Loucy (cell line): ENCODE data around the gene PRKRIP1.

Source experiments
- CTCF ChIP-seq: fragments of 200-600 bp; sonication (generic); conservative IDR thresholded peaks from 2 replicates; pipeline ENCODE4 v1.5.1; 2014; ENCODE audit warnings: mild to moderate bottlenecking, antibody characterized with exemption, low read length
- EZH2phosphoT487 ChIP-seq: fragments of 200-600 bp; IDR thresholded peaks from 2 replicates; pipeline ENCODE4 v1.6.1; 2018; ENCODE audit warnings: antibody characterized with exemption, mild to moderate bottlenecking, moderate library complexity, borderline replicate concordance

DNA sequence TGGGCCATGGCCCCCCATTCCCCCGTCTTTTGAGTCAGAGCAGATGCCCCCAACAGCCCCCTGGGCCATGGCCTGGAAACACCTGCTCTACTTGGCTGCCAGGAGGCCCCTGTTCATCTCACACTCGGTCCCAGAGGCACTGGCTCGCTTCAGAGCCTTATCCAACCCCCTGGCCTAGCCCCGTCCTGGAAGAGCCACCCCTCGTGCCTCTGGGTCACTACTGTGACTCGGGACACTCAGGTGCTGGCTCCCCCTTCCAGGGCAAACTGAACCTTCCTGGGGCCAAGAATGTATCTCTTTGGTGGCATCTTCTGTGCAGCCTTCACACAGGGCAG is 75.6 kb downstream of the PRKRIP1 start:
- TF ChIP-seq CTCF (no peak), EZH2phosphoT487 (no peak)
